Measurements from ENCODE around the gene AMMECR1.
A peak's percentile ranks its signal among the peaks of the same experiment; 100 is the strongest.

The AMMECR1 gene

GRCh38 chrX:110208092-110208491, 109.8 kb downstream of the AMMECR1 start:
- no peak for DNase-seq

GRCh38 chrX:110204986-110205385, 112.9 kb downstream of the AMMECR1 start:
- DNase-seq, result no peak

GRCh38 chrX:110201799-110202198, 116.1 kb downstream of the AMMECR1 start:
- DNase-seq, result no peak

- DNase-seq, result no peak
Measured at GRCh38 chrX:110194977-110195376, 122.9 kb downstream of the AMMECR1 start.

- no peak for DNase-seq
Measured at GRCh38 chrX:110192516-110192915, 125.4 kb downstream of the AMMECR1 start.

- no peak for DNase-seq
Measured at GRCh38 chrX:110188701-110189558, 129.0 kb downstream of the AMMECR1 start.

- no peak for DNase-seq
Measured at GRCh38 chrX:110183314-110183713, 134.6 kb downstream of the AMMECR1 start.

- DNase-seq, result no peak
Measured at GRCh38 chrX:110182865-110183264, 135.0 kb downstream of the AMMECR1 start.

GRCh38 chrX:110182362-110182761, 135.5 kb downstream of the AMMECR1 start:
- no peak for DNase-seq

GRCh38 chrX:110181459-110182137, 136.3 kb downstream of the AMMECR1 start:
- no peak for DNase-seq

- no peak for DNase-seq
Measured at GRCh38 chrX:110180928-110181310, 137.0 kb downstream of the AMMECR1 start.

GRCh38 chrX:110180176-110180927, 137.5 kb downstream of the AMMECR1 start:
- no peak for DNase-seq

GRCh38 chrX:110178179-110178865, 139.6 kb downstream of the AMMECR1 start:
- DNase-seq, result no peak

GRCh38 chrX:110175696-110176095, 142.2 kb downstream of the AMMECR1 start:
- DNase-seq, result no peak

GRCh38 chrX:110175146-110175545, 142.7 kb downstream of the AMMECR1 start:
- DNase-seq, result no peak

- no peak for DNase-seq
Measured at GRCh38 chrX:110173192-110174175, 144.4 kb downstream of the AMMECR1 start.

GRCh38 chrX:110172215-110172614, 145.7 kb downstream of the AMMECR1 start:
- DNase-seq, result no peak

- no peak for DNase-seq
Measured at GRCh38 chrX:110171442-110171841, 146.4 kb downstream of the AMMECR1 start.

- no peak for DNase-seq
Measured at GRCh38 chrX:110170029-110170428, 147.9 kb downstream of the AMMECR1 start.

- no peak for DNase-seq
Measured at GRCh38 chrX:110168585-110168984, 149.3 kb downstream of the AMMECR1 start.

- DNase-seq, result peak; percentile 29 to 36
Measured at GRCh38 chrX:110167952-110168451, 149.9 kb downstream of the AMMECR1 start.
